ENCODE data around the gene ARHGAP9.

DNA sequence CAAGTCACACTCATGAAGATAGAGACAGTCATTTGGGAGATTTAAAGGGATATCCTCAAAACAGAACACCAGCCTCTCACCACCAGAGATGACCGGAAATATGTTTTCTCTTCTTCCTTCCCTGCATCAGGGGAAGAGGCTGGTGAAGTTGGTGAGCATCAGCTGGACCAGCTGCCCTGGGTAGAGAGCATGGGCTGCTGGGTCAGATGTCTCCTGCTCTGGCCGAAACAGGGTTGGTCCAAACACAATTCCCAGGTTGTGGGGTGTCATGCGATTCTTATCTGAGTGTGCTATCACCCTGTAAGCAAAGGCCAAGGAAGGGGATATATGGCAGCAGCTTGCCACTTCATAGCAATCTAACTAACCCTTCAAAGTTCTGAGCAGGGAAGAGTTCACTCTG, 7.3 kb downstream of the ARHGAP9 start:
- TF ChIP-seq BHLHE40 (IDR thresholded peaks at IDR 0.05; ENCODE audit: low read depth, low read length): no peak
- TF ChIP-seq, protein P1, sequence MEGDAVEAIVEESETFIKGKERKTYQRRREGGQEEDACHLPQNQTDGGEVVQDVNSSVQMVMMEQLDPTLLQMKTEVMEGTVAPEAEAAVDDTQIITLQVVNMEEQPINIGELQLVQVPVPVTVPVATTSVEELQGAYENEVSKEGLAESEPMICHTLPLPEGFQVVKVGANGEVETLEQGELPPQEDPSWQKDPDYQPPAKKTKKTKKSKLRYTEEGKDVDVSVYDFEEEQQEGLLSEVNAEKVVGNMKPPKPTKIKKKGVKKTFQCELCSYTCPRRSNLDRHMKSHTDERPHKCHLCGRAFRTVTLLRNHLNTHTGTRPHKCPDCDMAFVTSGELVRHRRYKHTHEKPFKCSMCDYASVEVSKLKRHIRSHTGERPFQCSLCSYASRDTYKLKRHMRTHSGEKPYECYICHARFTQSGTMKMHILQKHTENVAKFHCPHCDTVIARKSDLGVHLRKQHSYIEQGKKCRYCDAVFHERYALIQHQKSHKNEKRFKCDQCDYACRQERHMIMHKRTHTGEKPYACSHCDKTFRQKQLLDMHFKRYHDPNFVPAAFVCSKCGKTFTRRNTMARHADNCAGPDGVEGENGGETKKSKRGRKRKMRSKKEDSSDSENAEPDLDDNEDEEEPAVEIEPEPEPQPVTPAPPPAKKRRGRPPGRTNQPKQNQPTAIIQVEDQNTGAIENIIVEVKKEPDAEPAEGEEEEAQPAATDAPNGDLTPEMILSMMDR (conservative IDR thresholded peaks at IDR 0.05; ENCODE audit: low read depth, low read length): no peak
- TF ChIP-seq POLR2A (IDR thresholded peaks at IDR 0.05; ENCODE audit: low read depth, low read length): no peak
- no peak for TF ChIP-seq MAZ (IDR thresholded peaks at IDR 0.05; ENCODE audit: borderline replicate concordance, low read depth, low read length)
- no peak for TF ChIP-seq RCOR1 (IDR thresholded peaks at IDR 0.05; ENCODE audit: insufficient replicate concordance, low read length)
- TF ChIP-seq CHD1 (IDR thresholded peaks at IDR 0.05; ENCODE audit: low read depth, low read length): no peak
- no peak for TF ChIP-seq FOS (IDR thresholded peaks at IDR 0.05; ENCODE audit: low read depth, low read length)
- TF ChIP-seq USF2 (IDR thresholded peaks at IDR 0.05; ENCODE audit: low read depth, low read length): no peak
- TF ChIP-seq MXI1 (IDR thresholded peaks at IDR 0.05; ENCODE audit: borderline replicate concordance, low read depth, low read length): no peak
